ENCODE results near the gene CHRM5. TPM values are rescaled to one million over a fixed set of nuclear protein-coding genes. Genes with fewer than 3 reads are reported as not detected.

The CHRM5 gene
- total RNA-seq, 1 experiment from 2014 or later: 0.11 TPM

GRCh38 chr15:34059946-34060345 is 91.6 kb downstream of the CHRM5 start:
- Histone ChIP-seq H3K9me3 (replicated peaks) (no peaks in the 10 kb centered on the region), H3K4me3 (no peak overlapping the region), H3K27me3 (replicated peaks) (no peaks in the 10 kb centered on the region), H3K27ac (no peak overlapping the region), H3K4me1 (replicated peaks) (peaks cover 28% of the 10 kb centered on the region), H3K36me3 (no peaks in the 10 kb centered on the region)
- DNase-seq (ENCODE audit: low read depth in 1 of 2, low spot score in 2 of 2): no peak

- Histone ChIP-seq H3K9me3 (replicated peaks) (no peaks in the 10 kb centered on the region), H3K4me1 (replicated peaks) (no peaks in the 10 kb centered on the region), H3K27ac (no peak overlapping the region), H3K36me3 (no peaks in the 10 kb centered on the region), H3K27me3 (replicated peaks) (no peaks in the 10 kb centered on the region), H3K4me3 (no peak overlapping the region)
- no peak for DNase-seq (ENCODE audit: low read depth in 1 of 2, low spot score in 2 of 2)
Observed at GRCh38 chr15:34064438-34064837, 96.1 kb downstream of the CHRM5 start.

- Histone ChIP-seq H3K27ac (no peak overlapping the region), H3K27me3 (replicated peaks) (no peaks in the 10 kb centered on the region), H3K4me1 (replicated peaks) (no peaks in the 10 kb centered on the region), H3K36me3 (no peaks in the 10 kb centered on the region), H3K9me3 (replicated peaks) (no peaks in the 10 kb centered on the region), H3K4me3 (no peak overlapping the region)
- DNase-seq (ENCODE audit: low read depth in 1 of 2, low spot score in 2 of 2): no peak
Observed at GRCh38 chr15:34065261-34065660, 97.0 kb downstream of the CHRM5 start.

DNA sequence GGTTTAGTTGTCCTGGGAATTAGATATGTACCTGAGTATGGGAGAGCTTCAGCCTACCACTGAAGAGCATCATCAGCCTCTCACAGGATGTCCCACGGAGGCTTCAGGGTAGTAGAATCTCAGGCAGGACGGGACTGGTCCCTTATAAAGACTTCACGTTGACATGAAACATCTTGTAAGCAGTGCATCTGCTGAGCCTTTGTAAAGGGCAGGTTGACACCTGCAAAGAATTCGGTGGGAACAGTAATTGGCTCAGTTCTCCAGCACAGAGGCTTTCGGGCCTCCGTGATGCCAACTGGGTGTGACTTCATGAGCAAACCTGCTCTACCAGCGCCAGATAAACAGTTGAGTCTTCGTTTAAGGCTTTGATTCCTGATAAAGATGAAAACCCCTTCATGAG is 97.6 kb downstream of the CHRM5 start:
- H3K27me3 ChIP-seq (replicated peaks): no peaks in the 10 kb centered on the region
- no peak overlapping the region for H3K4me3 ChIP-seq
- no peaks in the 10 kb centered on the region for H3K4me1 ChIP-seq (replicated peaks)
- no peak for DNase-seq (ENCODE audit: low read depth in 1 of 2, low spot score in 2 of 2)
- H3K27ac ChIP-seq: no peak overlapping the region
- H3K9me3 ChIP-seq (replicated peaks): no peaks in the 10 kb centered on the region
- H3K36me3 ChIP-seq: no peaks in the 10 kb centered on the region

DNA sequence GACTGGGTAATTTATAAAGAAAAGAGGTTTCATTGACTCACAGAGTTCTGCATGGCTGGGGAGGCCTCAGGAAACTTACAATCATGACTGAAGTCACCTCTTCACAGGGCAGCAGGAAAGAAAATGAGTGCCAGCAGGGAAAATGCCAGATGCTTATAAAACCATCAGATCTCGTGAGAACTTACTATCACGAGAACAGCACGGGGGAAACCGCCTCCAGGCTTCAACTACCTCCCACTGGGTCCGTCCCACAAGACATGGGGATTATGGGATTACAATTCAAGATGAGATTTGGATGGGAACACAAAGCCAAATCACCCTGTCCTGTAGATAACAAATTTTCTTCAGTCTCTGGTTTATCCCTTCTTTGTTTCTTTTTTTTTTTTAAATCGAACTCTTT is 101.7 kb downstream of the CHRM5 start:
- no peak overlapping the region for H3K27ac ChIP-seq
- DNase-seq (ENCODE audit: low read depth in 1 of 2, low spot score in 2 of 2): no peak
- no peaks in the 10 kb centered on the region for H3K36me3 ChIP-seq
- H3K9me3 ChIP-seq (replicated peaks): no peaks in the 10 kb centered on the region
- H3K27me3 ChIP-seq (replicated peaks): no peaks in the 10 kb centered on the region
- H3K4me3 ChIP-seq: no peak overlapping the region
- H3K4me1 ChIP-seq (replicated peaks): no peaks in the 10 kb centered on the region

GRCh38 chr15:34076785-34077184 is 108.5 kb downstream of the CHRM5 start:
- Histone ChIP-seq H3K36me3 (no peaks in the 10 kb centered on the region; the same call in 1 of the 2 replicates), H3K27ac (no peak overlapping the region), H3K27me3 (replicated peaks) (no peaks in the 10 kb centered on the region), H3K4me1 (replicated peaks) (no peaks in the 10 kb centered on the region), H3K9me3 (replicated peaks) (no peaks in the 10 kb centered on the region), H3K4me3 (no peak overlapping the region)
- DNase-seq (ENCODE audit: low read depth in 1 of 2, low spot score in 2 of 2): no peak

DNA sequence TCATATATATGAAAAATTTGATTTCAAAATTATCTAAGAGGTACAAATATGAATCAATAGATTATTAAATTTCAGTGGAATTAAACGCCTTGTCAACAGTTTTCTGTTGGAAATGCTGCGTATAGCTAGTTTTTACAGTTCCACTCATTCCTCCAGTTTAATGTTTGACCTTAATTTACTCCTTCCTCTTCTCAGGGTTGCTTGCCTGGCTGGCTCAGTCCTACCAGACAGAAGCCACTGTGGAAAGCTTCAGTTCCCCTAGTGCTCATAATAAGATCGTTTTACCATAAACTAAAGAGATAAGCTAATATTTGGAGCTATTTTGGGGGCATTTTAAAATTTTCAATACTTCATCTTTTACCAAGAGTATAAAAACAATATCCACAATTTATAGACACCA is 110.6 kb downstream of the CHRM5 start:
- DNase-seq (ENCODE audit: low read depth in 1 of 2, low spot score in 2 of 2): no peak
- Histone ChIP-seq H3K27me3 (replicated peaks) (no peaks in the 10 kb centered on the region), H3K27ac (no peak overlapping the region), H3K4me3 (no peak overlapping the region), H3K36me3 (peaks cover 18% of the 10 kb centered on the region), H3K9me3 (replicated peaks) (no peaks in the 10 kb centered on the region), H3K4me1 (replicated peaks) (no peaks in the 10 kb centered on the region)

GRCh38 chr15:34079904-34080303 is 111.6 kb downstream of the CHRM5 start:
- Histone ChIP-seq H3K4me3 (no peak overlapping the region), H3K27me3 (replicated peaks) (no peaks in the 10 kb centered on the region), H3K27ac (no peak overlapping the region), H3K9me3 (replicated peaks) (no peaks in the 10 kb centered on the region), H3K36me3 (peaks cover 25% of the 10 kb centered on the region), H3K4me1 (replicated peaks) (no peaks in the 10 kb centered on the region)
- DNase-seq (ENCODE audit: low read depth in 1 of 2, low spot score in 2 of 2): no peak

- Histone ChIP-seq H3K36me3 (peaks cover 60% of the 10 kb centered on the region), H3K4me3 (no peak overlapping the region), H3K27me3 (replicated peaks) (no peaks in the 10 kb centered on the region), H3K27ac (no peak overlapping the region), H3K9me3 (replicated peaks) (no peaks in the 10 kb centered on the region), H3K4me1 (replicated peaks) (no peaks in the 10 kb centered on the region)
- no peak for DNase-seq (ENCODE audit: low read depth in 1 of 2, low spot score in 2 of 2)
Observed at GRCh38 chr15:34084086-34084485, 115.8 kb downstream of the CHRM5 start.

DNA sequence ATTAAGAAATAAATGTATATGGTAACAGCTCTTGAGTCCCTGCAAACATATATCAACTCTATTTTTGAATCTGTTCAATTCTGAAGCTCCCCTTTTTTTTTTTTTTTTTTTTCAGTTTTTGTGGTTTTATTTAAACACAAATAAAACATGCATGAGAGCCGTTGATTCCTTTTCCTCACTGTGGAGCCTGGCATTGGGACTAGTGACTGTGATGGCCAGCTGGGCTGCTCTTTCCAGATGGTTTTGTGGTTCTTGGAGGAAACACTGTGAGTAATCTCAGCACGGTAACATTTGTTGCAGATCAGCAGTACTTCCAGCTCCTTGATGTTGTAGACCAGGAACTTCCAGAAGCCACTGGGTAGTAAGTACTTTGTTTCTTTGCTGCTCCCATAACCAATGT is 117.4 kb downstream of the CHRM5 start:
- no peak overlapping the region for H3K4me3 ChIP-seq
- H3K9me3 ChIP-seq (replicated peaks): no peaks in the 10 kb centered on the region
- H3K27ac ChIP-seq: no peak overlapping the region
- no peaks in the 10 kb centered on the region for H3K27me3 ChIP-seq (replicated peaks)
- H3K4me1 ChIP-seq (replicated peaks): no peaks in the 10 kb centered on the region
- peaks cover 76% of the 10 kb centered on the region for H3K36me3 ChIP-seq
- no peak for DNase-seq (ENCODE audit: low read depth in 1 of 2, low spot score in 2 of 2)

DNA sequence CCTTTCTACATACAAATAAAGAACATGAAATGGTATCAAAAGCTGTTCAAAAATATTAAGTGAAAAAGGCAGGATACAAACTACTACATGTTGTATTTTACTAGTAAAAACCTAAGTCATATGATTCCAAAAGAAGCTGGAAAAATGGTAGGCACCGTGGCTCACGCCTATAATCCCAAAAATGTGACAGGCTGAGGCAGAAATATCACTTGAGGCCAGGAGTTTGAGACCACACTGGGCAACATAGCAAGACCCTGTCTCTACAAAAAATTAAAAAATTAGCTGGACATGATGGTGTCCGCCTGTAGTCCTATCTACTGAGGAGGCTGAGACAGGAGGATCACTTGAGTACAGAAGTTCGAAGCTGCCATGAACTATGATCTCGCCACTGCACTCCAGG is 131.6 kb downstream of the CHRM5 start:
- no peak overlapping the region for H3K27ac ChIP-seq
- peaks cover 28% of the 10 kb centered on the region for H3K36me3 ChIP-seq
- no peaks in the 10 kb centered on the region for H3K9me3 ChIP-seq (replicated peaks)
- H3K4me1 ChIP-seq (replicated peaks): peaks cover 13% of the 10 kb centered on the region
- H3K4me3 ChIP-seq: no peak overlapping the region
- DNase-seq (ENCODE audit: low read depth in 1 of 2, low spot score in 2 of 2): no peak
- H3K27me3 ChIP-seq (replicated peaks): no peaks in the 10 kb centered on the region

DNA sequence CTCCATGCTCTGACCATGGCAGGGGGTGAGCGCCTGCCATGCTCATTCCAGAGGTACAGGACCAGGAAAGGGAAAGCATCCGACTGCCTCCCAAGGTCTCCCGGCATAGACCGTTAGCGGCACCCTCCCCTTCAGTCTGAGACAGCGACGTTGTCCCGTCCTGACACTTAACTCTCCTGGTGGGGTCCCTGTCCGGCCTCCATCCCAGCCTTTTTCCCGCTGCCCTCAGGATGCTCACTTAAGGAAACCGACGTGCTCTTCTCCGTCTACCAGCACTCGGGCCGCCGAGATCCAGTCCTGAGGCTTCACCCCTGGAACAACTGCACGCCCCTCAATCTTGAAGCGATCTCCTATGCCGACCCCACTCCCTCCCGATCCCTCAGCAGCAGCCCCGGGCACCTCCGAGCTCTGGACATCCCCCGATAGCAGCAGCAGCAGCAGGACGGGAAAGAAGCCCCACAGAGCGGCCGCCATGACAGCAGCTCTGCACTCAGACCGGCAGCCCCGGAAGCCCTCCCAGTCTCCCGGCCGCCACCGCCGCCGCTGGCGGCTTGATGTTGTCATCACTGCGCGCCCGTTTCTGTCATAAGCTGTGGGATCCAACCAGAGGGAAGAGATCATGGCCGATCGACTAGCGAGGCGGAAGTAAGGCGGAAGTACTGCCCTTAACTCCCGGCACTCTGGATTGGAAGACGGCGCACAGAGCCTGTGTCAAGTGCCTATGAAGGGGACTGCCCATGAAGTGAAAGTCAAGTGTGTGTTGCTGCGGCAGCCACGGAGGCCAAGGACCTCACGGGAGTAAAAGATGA is 133.3 kb downstream of the CHRM5 start, which contains the start of the genes EMC7 and PGBD4:
EMC7 (minus strand) TSS at position 497 of the 809 bp plus-strand sequence; CDS start at position 474, 23 bp downstream.
PGBD4 (plus strand) TSS at position 718 of the 809 bp plus-strand sequence. CDS start 449 bp downstream, outside the sequence.
- no peaks in the 10 kb centered on the region for H3K27me3 ChIP-seq (replicated peaks)
- H3K27ac ChIP-seq: peak within 1 kb of the TSS; percentile 63
- peak; percentile 97 to 99 for DNase-seq (ENCODE audit: low read depth in 1 of 2, low spot score in 2 of 2)
- H3K4me3 ChIP-seq: peak within 1 kb of the TSS; percentile 75
- peaks cover 17% of the 10 kb centered on the region for H3K36me3 ChIP-seq
- H3K9me3 ChIP-seq (replicated peaks): no peaks in the 10 kb centered on the region
- H3K4me1 ChIP-seq (replicated peaks): peaks cover 13% of the 10 kb centered on the region

DNA sequence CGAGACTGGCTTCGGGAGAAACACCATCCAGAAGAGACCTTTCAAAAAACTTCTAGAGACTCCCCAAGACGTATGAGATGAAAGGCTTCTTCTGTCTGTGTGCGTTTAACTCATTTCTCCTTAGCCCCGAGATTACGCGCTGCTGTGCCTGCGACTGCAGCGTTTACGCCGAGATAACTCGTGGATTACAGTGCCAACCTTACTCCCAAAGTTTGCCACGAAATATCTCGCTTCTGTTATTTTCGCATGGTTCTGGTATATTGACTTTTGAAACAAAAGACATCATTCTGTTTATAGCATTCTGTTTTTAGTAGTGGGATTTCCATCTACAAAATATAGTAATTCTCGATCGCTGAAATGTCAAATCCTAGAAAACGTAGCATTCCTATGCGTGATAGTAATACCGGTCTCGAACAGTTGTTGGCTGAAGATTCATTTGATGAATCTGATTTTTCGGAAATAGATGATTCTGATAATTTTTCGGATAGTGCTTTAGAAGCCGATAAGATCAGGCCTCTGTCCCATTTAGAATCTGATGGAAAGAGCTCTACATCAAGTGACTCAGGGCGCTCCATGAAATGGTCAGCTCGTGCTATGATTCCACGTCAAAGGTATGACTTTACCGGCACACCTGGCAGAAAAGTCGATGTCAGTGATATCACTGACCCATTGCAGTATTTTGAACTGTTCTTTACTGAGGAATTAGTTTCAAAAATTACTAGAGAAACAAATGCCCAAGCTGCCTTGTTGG is 134.1 kb downstream of the CHRM5 start:
- H3K36me3 ChIP-seq: peaks cover 17% of the 10 kb centered on the region
- H3K4me1 ChIP-seq (replicated peaks): peaks cover 13% of the 10 kb centered on the region
- no peaks in the 10 kb centered on the region for H3K27me3 ChIP-seq (replicated peaks)
- DNase-seq (ENCODE audit: low read depth in 1 of 2, low spot score in 2 of 2): no peak
- H3K4me3 ChIP-seq: peak overlapping the region; percentile 75
- H3K9me3 ChIP-seq (replicated peaks): no peaks in the 10 kb centered on the region
- H3K27ac ChIP-seq: peak overlapping the region; percentile 63

DNA sequence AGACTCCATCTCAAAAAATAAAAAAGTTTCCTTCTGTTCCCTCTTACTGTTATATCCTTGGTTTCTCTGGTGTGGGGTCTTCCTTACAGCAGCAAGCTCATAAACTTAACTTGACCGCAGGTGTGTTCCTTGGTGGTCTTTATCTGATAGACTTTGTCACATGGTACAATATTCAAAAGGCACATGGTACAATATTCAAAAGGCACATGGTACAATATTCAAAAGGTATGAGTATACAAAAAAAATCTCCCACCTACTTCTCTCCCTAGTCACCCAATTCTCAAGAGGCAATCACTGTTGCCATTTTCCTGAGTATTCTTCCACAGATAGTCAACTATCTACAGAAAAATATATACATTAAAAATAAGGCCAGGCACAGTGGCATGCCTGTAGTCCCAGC is 138.1 kb downstream of the CHRM5 start:
- H3K4me3 ChIP-seq: no peak overlapping the region
- no peaks in the 10 kb centered on the region for H3K9me3 ChIP-seq (replicated peaks)
- H3K27ac ChIP-seq: no peak overlapping the region
- H3K4me1 ChIP-seq (replicated peaks): peaks cover 10% of the 10 kb centered on the region
- no peaks in the 10 kb centered on the region for H3K27me3 ChIP-seq (replicated peaks)
- DNase-seq (ENCODE audit: low read depth in 1 of 2, low spot score in 2 of 2): no peak
- H3K36me3 ChIP-seq: peaks cover 7% of the 10 kb centered on the region

Measured in SJSA1 (cell line).